CD8-positive, alpha-beta memory T cell (primary cell): ENCODE data around the gene PIN1. TPM values are rescaled to one million over a fixed set of nuclear protein-coding genes. Genes with fewer than 3 reads are reported as not detected.
"Not testable (repeated sequence)": the region's sequence is repeated elsewhere in the genome, so short reads cannot be mapped to it uniquely, and the experiment has no call there.

Source experiments
- CTCF ChIA-PET: fragments of 350-600 bp; sonication (Branson Sonifier 250); formaldehyde crosslinking; loops from one replicate; lab custom pipeline; 2021; ENCODE audit warnings: antibody characterized with exemption; lab: Charles Lee
- POLR2A ChIA-PET: fragments of 350-600 bp; sonication (Branson Sonifier 250); formaldehyde crosslinking; loops from one replicate; lab custom pipeline; 2021; ENCODE audit warnings: antibody characterized with exemption; lab: Charles Lee
- DNase-seq, 5 donors: peaks; one replicate each; pipeline versions ENCODE4 v3.0.0 to v3.0.0-alpha.2; 2020 to 2022; ENCODE audit warnings: mixed read lengths in 1 of 5
- H3K27ac ChIP-seq: one replicate; pipeline ENCODE4 v1.7.0; 2013; ENCODE audit warnings: low read depth, mild to moderate bottlenecking, low read length, moderate library complexity
- H3K27me3 ChIP-seq: 2 replicates; pipeline ENCODE4 v1.7.0; 2013; ENCODE audit warnings: low read length, mild to moderate bottlenecking; ENCODE audit not compliant: insufficient read depth, poor library complexity, severe bottlenecking
- H3K36me3 ChIP-seq: 2 replicates; pipeline ENCODE4 v1.7.0; 2013; ENCODE audit warnings: mild to moderate bottlenecking, low read length, moderate library complexity; ENCODE audit not compliant: insufficient read depth
- H3K4me1 ChIP-seq: 2 replicates; pipeline ENCODE4 v1.7.0; 2013; ENCODE audit warnings: mild to moderate bottlenecking, low read length, moderate library complexity; ENCODE audit not compliant: insufficient read depth
- H3K4me3 ChIP-seq: 2 replicates; pipeline ENCODE4 v1.7.0; 2013; ENCODE audit warnings: mild to moderate bottlenecking, low read length
- H3K9me3 ChIP-seq: 2 replicates; pipeline ENCODE4 v1.7.0; 2013; ENCODE audit warnings: mild to moderate bottlenecking, low read length
- H3K27ac Mint-ChIP-seq, 8 donors: one replicate each; pipeline ENCODE4 v1.8.0; 2020 to 2021; ENCODE audit warnings: mixed read lengths in 8 of 8, mild to moderate bottlenecking in 6 of 8, inconsistent platforms in 3 of 8, moderate library complexity in 3 of 8
- H3K27me3 Mint-ChIP-seq, 2 donors: one replicate each; pipeline ENCODE4 v1.8.0; 2020 to 2021; ENCODE audit warnings: mixed read lengths in 2 of 2, mild to moderate bottlenecking in 1 of 2, moderate library complexity in 1 of 2
- H3K36me3 Mint-ChIP-seq, 3 donors: one replicate each; pipeline ENCODE4 v1.8.0; 2020 to 2021; ENCODE audit warnings: mixed read lengths in 3 of 3, inconsistent platforms in 1 of 3, mild to moderate bottlenecking in 1 of 3
- H3K4me1 Mint-ChIP-seq, 3 donors: one replicate each; pipeline ENCODE4 v1.8.0; 2020 to 2021; ENCODE audit warnings: mixed read lengths in 3 of 3, inconsistent platforms in 1 of 3, mild to moderate bottlenecking in 1 of 3
- H3K4me3 Mint-ChIP-seq, 7 donors: one replicate each; pipeline ENCODE4 v1.8.0; 2020 to 2021; ENCODE audit warnings: mixed read lengths in 7 of 7, mild to moderate bottlenecking in 6 of 7, moderate library complexity in 4 of 7, inconsistent platforms in 2 of 7
- H3K9me3 Mint-ChIP-seq, 5 donors: one replicate each; pipeline ENCODE4 v1.8.0; 2020 to 2022; ENCODE audit warnings: mixed read lengths in 5 of 5, mild to moderate bottlenecking in 3 of 5, moderate library complexity in 2 of 5, inconsistent platforms in 1 of 5
- polyA plus RNA-seq: library from polyadenylated mRNA; unstranded; fragments of 300-500 nt; fragmentation: Illumina TruSeq; gene quantifications from one replicate; pipeline ENCODE4 v1.2.3, GENCODE V29; 2021
- total RNA-seq, 2 experiments: library from RNA; stranded (reverse); gene quantifications; one replicate each; pipeline ENCODE4 v1.2.3, GENCODE V29; 2021

PIN1 gene
- total RNA-seq (100 to 1,000 TPM; 103 to 110 TPM), polyA plus RNA-seq (112 TPM)

GRCh38 chr19:9834726-9835506, at the start of gene PIN1:
Gene PIN1, plus strand, starts transcription at chr19:9835318. Its CDS starts 27 bp downstream, at chr19:9835345.
- H3K27me3 Mint-ChIP-seq, result no peaks in the 10 kb centered on the region
- ChIA-PET CTCF (interaction anchor here (0.7 to 1.1 kb wide), 5 partner anchors 9 to 29 kb away, joined by 3 to 6 read pairs (median 4); no protein-coding TSS in a partner anchor), POLR2A (interaction anchor here (0.5 to 1.4 kb wide), 7 partner anchors 8 to 402 kb away, joined by 3 to 7 read pairs (median 4); partner anchors contain the start of gene FBXL12)
- H3K4me1 Mint-ChIP-seq, result peaks cover 16 to 41% (median 17%) of the 10 kb centered on the region in 3 donors
- peak within 1 kb of the TSS; percentile 94 to 96 (median 96) for H3K4me3 Mint-ChIP-seq
- no peaks in the 10 kb centered on the region for H3K9me3 ChIP-seq
- no peaks in the 10 kb centered on the region for H3K27me3 ChIP-seq
- DNase-seq, result peak; percentile 99 to 100 (median 99)
- peak within 1 kb of the TSS; percentile 83 for H3K4me3 ChIP-seq
- H3K36me3 ChIP-seq, result peaks cover 19% of the 10 kb centered on the region
- H3K36me3 Mint-ChIP-seq, result peaks cover 0 to 32% (median 3%) of the 10 kb centered on the region in 3 donors
- H3K27ac ChIP-seq, result peak within 1 kb of the TSS; percentile 78
- H3K4me1 ChIP-seq, result peaks cover 15% of the 10 kb centered on the region
- H3K27ac Mint-ChIP-seq, result peak within 1 kb of the TSS; percentile 92 to 98 (median 96)
- no peaks in the 10 kb centered on the region for H3K9me3 Mint-ChIP-seq

GRCh38 chr19:9785367-9786331, 49.5 kb upstream of the PIN1 start:
- H3K9me3 Mint-ChIP-seq, result no peaks in the 10 kb centered on the region
- Histone ChIP-seq H3K27me3 (no peaks in the 10 kb centered on the region), H3K4me3 (peak overlapping the region; percentile 85), H3K9me3 (no peaks in the 10 kb centered on the region), H3K36me3 (no peaks in the 10 kb centered on the region), H3K4me1 (peaks cover 16% of the 10 kb centered on the region), H3K27ac (peak overlapping the region; percentile 78)
- peaks cover 0 to 16% (median 2%) of the 10 kb centered on the region in 3 donors for H3K36me3 Mint-ChIP-seq
- peak overlapping the region; percentile 78 to 97 (median 85) for H3K4me3 Mint-ChIP-seq
- H3K4me1 Mint-ChIP-seq, result peaks cover 26 to 36% (median 29%) of the 10 kb centered on the region in 3 donors
- H3K27me3 Mint-ChIP-seq, result no peaks in the 10 kb centered on the region
- ChIA-PET CTCF (interaction anchor here (0.7 kb wide), 3 partner anchors 8 to 151 kb away, joined by 3 to 4 read pairs (median 4); no protein-coding TSS in a partner anchor), POLR2A (interaction anchor here (0.7 to 0.8 kb wide), 2 partner anchors 50 to 125 kb away, joined by 3 to 7 read pairs; partner anchors contain the start of gene PIN1)
- DNase-seq, result peak; percentile 89 to 98 (median 95)
- H3K27ac Mint-ChIP-seq, result peak overlapping the region; percentile 90 to 99 (median 98)

GRCh38 chr19:9786342-9786741, 48.8 kb upstream of the PIN1 start:
- no peak for DNase-seq
- no peak overlapping the region for H3K27ac ChIP-seq
- no peaks in the 10 kb centered on the region for H3K27me3 ChIP-seq
- Mint-ChIP-seq H3K4me1 (peaks cover 28 to 36% (median 31%) of the 10 kb centered on the region in 3 donors), H3K27me3 (no peaks in the 10 kb centered on the region), H3K36me3 (peaks cover 0 to 11% (median 2%) of the 10 kb centered on the region in 3 donors), H3K4me3 (peak overlapping the region; percentile 78 to 97 (median 85)), H3K27ac (peak overlapping the region; percentile 90 to 99 (median 98)), H3K9me3 (no peaks in the 10 kb centered on the region)
- peaks cover 16% of the 10 kb centered on the region for H3K4me1 ChIP-seq
- CTCF ChIA-PET, result no interaction called here
- peak overlapping the region; percentile 85 for H3K4me3 ChIP-seq
- POLR2A ChIA-PET, result no interaction called here
- no peaks in the 10 kb centered on the region for H3K36me3 ChIP-seq
- H3K9me3 ChIP-seq, result no peaks in the 10 kb centered on the region

GRCh38 chr19:9786819-9787218, 48.3 kb upstream of the PIN1 start:
- ChIA-PET POLR2A (no interaction called here), CTCF (no interaction called here)
- Mint-ChIP-seq H3K27ac (peak overlapping the region; percentile 38 to 96 (median 84)), H3K4me3 (peak overlapping the region; percentile 73 to 87 (median 80)), H3K27me3 (no peaks in the 10 kb centered on the region), H3K9me3 (no peaks in the 10 kb centered on the region), H3K4me1 (peaks cover 31 to 39% (median 34%) of the 10 kb centered on the region in 3 donors), H3K36me3 (peaks cover 0 to 10% (median 2%) of the 10 kb centered on the region in 3 donors)
- DNase-seq, result no peak
- peaks cover 16% of the 10 kb centered on the region for H3K4me1 ChIP-seq
- peak overlapping the region; percentile 26 for H3K4me3 ChIP-seq
- H3K27ac ChIP-seq, result no peak overlapping the region
- H3K9me3 ChIP-seq, result no peaks in the 10 kb centered on the region
- H3K36me3 ChIP-seq, result no peaks in the 10 kb centered on the region
- no peaks in the 10 kb centered on the region for H3K27me3 ChIP-seq

GRCh38 chr19:9788604-9789003, 46.5 kb upstream of the PIN1 start:
- not testable (repeated sequence) for H3K27me3 Mint-ChIP-seq
- H3K4me1 Mint-ChIP-seq, result peaks cover 35 to 44% (median 39%) of the 10 kb centered on the region in 3 donors

GRCh38 chr19:9789066-9789465, 46.1 kb upstream of the PIN1 start:
- ChIA-PET POLR2A (no interaction called here), CTCF (no interaction called here)
- peak overlapping the region in 1 of 7 donors; percentile 3 for H3K4me3 Mint-ChIP-seq

More at GRCh38 chr19:9788604-9789003, 46.5 kb upstream of the PIN1 start:
- H3K9me3 ChIP-seq, H3K4me3 Mint-ChIP-seq, H3K4me3 ChIP-seq, H3K27me3 ChIP-seq, H3K27ac Mint-ChIP-seq, DNase-seq, H3K36me3 ChIP-seq, H3K36me3 Mint-ChIP-seq, H3K9me3 Mint-ChIP-seq, CTCF ChIA-PET: not testable (repeated sequence)
- POLR2A ChIA-PET, result interaction anchor here (0.6 kb wide), 1 partner anchor 479 kb away, joined by 5 read pairs; the partner anchor contains the start of gene ZNF699
- Histone ChIP-seq H3K4me1 (peaks cover 16% of the 10 kb centered on the region), H3K27ac (peak overlapping the region; percentile 16)

GRCh38 chr19:9789579-9789978, 45.5 kb upstream of the PIN1 start:
- Histone ChIP-seq H3K27ac (peak overlapping the region; percentile 43), H3K4me1 (peaks cover 13% of the 10 kb centered on the region)
- H3K36me3 Mint-ChIP-seq, DNase-seq, H3K9me3 ChIP-seq, H3K4me3 ChIP-seq, H3K27me3 Mint-ChIP-seq, H3K27me3 ChIP-seq, H3K36me3 ChIP-seq, H3K9me3 Mint-ChIP-seq, POLR2A ChIA-PET: not testable (repeated sequence)
- peak overlapping the region in 1 of 7 donors; percentile 87 for H3K4me3 Mint-ChIP-seq
- peak overlapping the region in 2 of 8 donors; percentile 72 to 94 for H3K27ac Mint-ChIP-seq
- peaks cover 31 to 35% (median 32%) of the 10 kb centered on the region in 3 donors for H3K4me1 Mint-ChIP-seq
- CTCF ChIA-PET, result interaction anchor here (0.8 kb wide), 1 partner anchor 129 kb away, joined by 3 read pairs; no protein-coding TSS in a partner anchor

More at GRCh38 chr19:9789066-9789465, 46.1 kb upstream of the PIN1 start:
- H3K4me3 ChIP-seq, result no peak overlapping the region
- H3K27me3 ChIP-seq, result no peaks in the 10 kb centered on the region
- no peaks in the 10 kb centered on the region for H3K36me3 ChIP-seq
- no peak for DNase-seq
- no peaks in the 10 kb centered on the region for H3K27me3 Mint-ChIP-seq
- H3K9me3 Mint-ChIP-seq, result peaks cover 0 to 3% (median 0%) of the 10 kb centered on the region in 5 donors
- H3K9me3 ChIP-seq, result no peaks in the 10 kb centered on the region
- peaks cover 16% of the 10 kb centered on the region for H3K4me1 ChIP-seq
- H3K27ac ChIP-seq, result peak overlapping the region; percentile 43
- peak overlapping the region in 2 of 8 donors; percentile 78 to 81 for H3K27ac Mint-ChIP-seq
- peaks cover 34 to 40% (median 36%) of the 10 kb centered on the region in 3 donors for H3K4me1 Mint-ChIP-seq
- peaks cover 0 to 5% (median 0%) of the 10 kb centered on the region in 3 donors for H3K36me3 Mint-ChIP-seq
